Testis (tissue), 2 donors: ENCODE data around the gene BABAM2.

Experiments used
- CTCF ChIP-seq, 3 experiments: fragments of 450-650 bp in 2 of 3; fragments of 200-600 bp in 1 of 3; sonication (generic) in 1 of 3; IDR thresholded peaks; one replicate each; pipeline ENCODE4 v1.5.1; 2016 to 2019; ENCODE audit warnings: antibody characterized with exemption in 3 of 3, mild to moderate bottlenecking in 2 of 3, moderate library complexity in 1 of 3
- POLR2A ChIP-seq: fragments of 450-650 bp; IDR thresholded peaks from one replicate; pipeline ENCODE4 v1.6.1; 2017; ENCODE audit warnings: antibody characterized with exemption, mild to moderate bottlenecking, moderate library complexity

GRCh38 chr2:28317390-28317789 is 426.9 kb downstream of the BABAM2 start:
- TF ChIP-seq CTCF (IDR thresholded peaks at IDR 0.05) = no peak
- TF ChIP-seq POLR2A = no peak
